Loucy (cell line): ENCODE measurements around the gene XYLB.

Source experiments
- EZH2phosphoT487 ChIP-seq: fragments of 200-600 bp; IDR thresholded peaks from 2 replicates; pipeline ENCODE4 v1.6.1; 2018; ENCODE audit warnings: antibody characterized with exemption, mild to moderate bottlenecking, moderate library complexity, borderline replicate concordance
- TF ChIP-seq, protein P1 (sequence below): fragments of 200-600 bp; sonication (generic); conservative IDR thresholded peaks from 2 replicates; pipeline ENCODE4 v1.5.1; 2014; ENCODE audit warnings: mild to moderate bottlenecking, antibody characterized with exemption, low read length

DNA sequence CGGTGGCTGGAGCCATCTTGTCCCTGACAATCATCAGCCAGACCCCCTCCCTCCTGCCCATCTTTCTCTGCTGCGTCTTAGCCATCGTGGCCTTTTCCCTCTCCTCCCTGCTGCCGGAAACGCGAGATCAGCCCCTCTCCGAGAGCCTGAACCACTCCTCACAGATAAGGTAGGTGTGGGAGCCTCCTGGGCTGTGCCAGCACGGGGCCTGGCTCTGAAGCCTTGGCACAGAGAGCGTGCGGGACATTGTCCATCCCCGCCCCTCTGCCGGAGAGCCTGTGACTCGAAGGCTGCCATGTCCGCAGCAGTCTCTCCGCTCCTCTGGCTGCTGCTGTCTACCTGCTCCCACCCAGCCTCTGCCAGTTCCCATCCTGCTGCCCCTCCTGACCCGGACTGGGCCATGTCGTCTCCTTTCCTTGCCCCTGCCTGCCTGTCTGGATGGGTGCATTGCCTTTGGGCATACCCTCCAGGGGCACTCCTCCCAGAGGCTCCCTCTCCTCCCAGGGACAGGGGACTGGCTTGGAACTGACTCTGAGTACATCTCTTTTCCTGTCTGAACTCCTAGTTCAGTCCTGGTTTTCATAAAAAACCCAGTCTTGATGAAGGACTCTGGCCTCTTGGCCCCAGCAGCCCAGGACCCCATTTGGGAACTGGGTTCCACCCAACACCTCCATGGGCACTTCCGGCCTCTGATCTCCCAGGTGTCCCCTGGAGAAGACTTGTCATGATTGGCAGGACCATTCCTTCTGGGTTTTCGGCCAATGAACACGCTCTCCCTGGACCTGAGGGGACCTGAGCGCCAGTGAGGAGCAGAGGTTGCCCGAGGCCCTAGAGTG lies 30.0 kb upstream of the XYLB start:
- TF ChIP-seq, protein P1, sequence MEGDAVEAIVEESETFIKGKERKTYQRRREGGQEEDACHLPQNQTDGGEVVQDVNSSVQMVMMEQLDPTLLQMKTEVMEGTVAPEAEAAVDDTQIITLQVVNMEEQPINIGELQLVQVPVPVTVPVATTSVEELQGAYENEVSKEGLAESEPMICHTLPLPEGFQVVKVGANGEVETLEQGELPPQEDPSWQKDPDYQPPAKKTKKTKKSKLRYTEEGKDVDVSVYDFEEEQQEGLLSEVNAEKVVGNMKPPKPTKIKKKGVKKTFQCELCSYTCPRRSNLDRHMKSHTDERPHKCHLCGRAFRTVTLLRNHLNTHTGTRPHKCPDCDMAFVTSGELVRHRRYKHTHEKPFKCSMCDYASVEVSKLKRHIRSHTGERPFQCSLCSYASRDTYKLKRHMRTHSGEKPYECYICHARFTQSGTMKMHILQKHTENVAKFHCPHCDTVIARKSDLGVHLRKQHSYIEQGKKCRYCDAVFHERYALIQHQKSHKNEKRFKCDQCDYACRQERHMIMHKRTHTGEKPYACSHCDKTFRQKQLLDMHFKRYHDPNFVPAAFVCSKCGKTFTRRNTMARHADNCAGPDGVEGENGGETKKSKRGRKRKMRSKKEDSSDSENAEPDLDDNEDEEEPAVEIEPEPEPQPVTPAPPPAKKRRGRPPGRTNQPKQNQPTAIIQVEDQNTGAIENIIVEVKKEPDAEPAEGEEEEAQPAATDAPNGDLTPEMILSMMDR: no peak
- no peak for TF ChIP-seq EZH2phosphoT487
